HG02970 (cell line): Measurements from ENCODE around the gene OPTC.
"Not testable (repeated sequence)": the region's sequence is repeated elsewhere in the genome, so short reads cannot be mapped to it uniquely, and the experiment has no call there.

Source experiments
- ATAC-seq: cut with Tn5 transposase; IDR thresholded peaks from one replicate; pipeline ENCODE4 v1.9.1; 2021; ENCODE audit warnings: mild to moderate bottlenecking, moderate library complexity, moderate number of reproducible peaks; ENCODE audit not compliant: unreplicated experiment, low FRiP score

Gene OPTC

DNA sequence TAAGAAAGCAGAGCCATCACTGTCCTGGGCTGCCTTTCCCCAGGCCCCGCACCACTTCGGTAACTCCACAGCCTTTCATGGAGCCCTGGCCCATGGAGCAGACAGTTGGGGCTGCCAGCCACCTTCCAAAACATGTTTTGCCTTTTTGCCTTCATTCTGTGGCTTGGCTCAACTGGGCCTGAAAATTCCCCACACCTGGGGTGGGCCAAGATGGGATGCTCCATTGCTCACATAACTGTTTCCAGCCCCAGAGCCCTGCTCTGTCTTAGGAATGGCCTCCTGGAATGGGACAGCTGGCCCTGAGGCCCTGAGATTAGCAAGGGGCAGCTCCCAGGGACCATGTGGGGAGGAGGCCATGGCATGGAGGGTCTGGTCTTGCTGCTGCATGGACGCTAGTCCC lies 29.2 kb upstream of the OPTC start:
- ATAC-seq, result no peak

GRCh38 chr1:203465146-203465798 lies 28.7 kb upstream of the OPTC start:
- ATAC-seq, result no peak

GRCh38 chr1:203465948-203466347 lies 28.0 kb upstream of the OPTC start:
- no peak for ATAC-seq

DNA sequence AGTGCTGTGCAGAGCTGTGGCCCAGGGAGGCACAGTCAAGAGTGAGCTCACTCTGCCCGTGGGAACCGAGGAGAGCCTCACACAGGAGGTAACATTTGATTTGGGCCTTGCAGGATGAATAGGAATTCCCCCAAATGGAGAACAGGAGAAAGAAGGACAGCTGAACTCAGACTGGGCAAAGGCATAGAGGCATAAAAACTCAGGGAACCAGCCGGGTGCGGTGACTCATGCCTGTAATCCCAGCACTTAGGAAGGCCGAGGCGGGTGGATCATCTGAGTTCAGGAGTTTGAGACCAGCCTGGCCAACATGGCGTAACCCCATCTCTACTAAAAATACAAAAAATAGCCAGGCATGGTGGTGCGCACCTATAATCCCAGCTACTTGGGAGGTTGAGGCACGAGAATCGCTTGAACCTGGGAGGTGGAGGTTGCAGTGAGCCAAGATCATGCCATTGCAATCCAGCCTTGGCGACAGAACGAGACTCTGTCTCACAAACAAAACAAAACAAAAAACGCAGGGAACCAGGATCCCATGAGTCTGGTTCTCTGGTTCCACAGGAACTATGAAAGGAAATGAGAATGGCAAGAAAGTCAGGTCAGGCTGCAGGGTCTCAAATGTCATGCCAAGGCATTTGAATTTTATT lies 26.9 kb upstream of the OPTC start:
- ATAC-seq, result not testable (repeated sequence)

- no peak for ATAC-seq
Observed at GRCh38 chr1:203467550-203467921, 26.4 kb upstream of the OPTC start.

- no peak for ATAC-seq
Observed at GRCh38 chr1:203468326-203468725, 25.6 kb upstream of the OPTC start.

DNA sequence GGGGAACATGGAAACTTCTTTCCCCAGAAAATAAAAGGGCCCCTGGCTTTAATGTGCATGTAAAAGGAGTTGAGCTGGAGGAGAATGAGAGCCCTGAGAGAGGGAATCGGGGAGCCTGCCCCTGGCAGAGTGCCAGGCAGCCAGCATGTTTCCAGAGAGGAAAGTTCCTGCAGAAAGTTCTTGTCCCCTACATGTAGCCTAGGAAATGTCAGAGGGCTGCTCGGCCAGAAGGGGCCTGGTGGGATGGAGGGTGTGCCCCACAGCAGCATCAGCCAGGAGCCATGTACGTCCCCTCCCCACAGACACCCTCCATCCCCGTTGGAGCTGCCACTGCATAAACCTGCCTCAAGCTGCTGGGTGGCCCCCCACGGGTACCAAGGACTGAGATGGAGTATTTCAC lies 23.7 kb upstream of the OPTC start:
- ATAC-seq, result no peak

- no peak for ATAC-seq
Observed at GRCh38 chr1:203471841-203472240, 22.1 kb upstream of the OPTC start.

DNA sequence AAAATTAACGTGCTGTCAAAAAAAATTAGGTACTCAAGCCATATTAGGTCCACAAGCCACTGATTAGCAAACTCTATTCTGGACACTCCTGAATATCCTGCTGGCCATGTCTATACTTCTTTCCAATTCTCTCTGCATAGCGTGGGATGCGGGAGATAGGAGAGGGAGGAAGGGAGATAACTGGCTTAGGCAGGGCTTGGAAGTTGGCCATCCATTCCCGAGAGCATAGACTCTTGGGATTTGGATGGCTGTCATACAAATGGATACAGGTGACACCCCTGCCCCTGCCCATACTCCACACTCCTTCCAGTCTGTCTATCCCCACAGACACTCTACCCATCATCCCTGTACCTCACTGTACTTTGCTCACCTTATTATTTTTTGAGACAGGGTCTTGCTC lies 20.7 kb upstream of the OPTC start:
- ATAC-seq, result no peak

GRCh38 chr1:203473781-203474305 lies 20.1 kb upstream of the OPTC start:
- no peak for ATAC-seq

GRCh38 chr1:203475012-203475981 lies 18.7 kb upstream of the OPTC start, which contains the start of gene PRELP:
TSS of gene PRELP (plus strand) at chr1:203475806. CDS start at chr1:203483185, 7,379 bp downstream.
- no peak for ATAC-seq

DNA sequence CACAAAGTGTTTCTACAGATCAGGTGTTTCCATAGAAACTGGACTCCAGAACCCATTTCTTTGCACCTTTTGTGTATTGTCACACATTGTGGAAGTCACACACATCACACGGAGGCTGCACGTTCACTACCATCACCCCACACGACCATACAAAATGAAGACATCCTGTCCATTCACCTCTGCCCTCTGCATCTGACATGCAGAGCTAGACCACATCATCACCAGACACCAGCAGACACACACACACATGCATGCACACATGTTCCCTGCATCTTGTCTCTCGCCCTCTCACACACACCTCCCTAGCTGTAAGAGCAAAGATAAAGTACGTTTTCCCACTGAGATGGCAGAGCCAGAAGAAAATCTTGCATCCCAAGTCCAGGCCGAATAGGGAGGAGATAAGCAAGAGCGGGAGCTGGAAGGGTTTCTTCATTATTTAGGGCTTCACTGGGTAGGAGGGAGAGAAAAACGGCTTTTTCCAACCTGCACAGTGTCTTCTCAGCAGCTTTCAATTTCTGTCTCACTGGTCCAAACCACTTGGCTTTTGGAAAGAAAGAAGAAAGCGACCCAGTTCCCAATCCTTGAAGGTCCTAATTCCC lies 17.6 kb upstream of the OPTC start:
- ATAC-seq, result no peak

DNA sequence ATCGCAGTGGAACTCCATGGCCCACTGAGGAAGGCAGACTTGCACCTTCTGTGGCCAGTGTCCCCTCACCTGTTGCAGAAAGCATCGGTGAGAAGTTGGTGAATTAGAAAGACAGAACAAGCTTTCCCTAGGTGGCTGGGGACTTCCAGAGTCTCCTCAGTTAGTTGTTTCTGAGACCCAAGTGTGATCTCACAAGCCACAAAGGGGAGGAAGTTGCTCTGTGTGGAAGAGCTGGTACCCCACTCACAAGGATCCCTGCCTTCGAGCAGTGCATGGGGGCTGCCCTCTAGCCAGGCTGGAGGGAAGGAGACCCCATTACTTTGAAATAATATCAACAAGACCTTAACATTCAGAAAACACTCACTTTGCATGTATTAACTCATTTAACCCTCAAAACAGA lies 16.2 kb upstream of the OPTC start:
- ATAC-seq, result no peak

DNA sequence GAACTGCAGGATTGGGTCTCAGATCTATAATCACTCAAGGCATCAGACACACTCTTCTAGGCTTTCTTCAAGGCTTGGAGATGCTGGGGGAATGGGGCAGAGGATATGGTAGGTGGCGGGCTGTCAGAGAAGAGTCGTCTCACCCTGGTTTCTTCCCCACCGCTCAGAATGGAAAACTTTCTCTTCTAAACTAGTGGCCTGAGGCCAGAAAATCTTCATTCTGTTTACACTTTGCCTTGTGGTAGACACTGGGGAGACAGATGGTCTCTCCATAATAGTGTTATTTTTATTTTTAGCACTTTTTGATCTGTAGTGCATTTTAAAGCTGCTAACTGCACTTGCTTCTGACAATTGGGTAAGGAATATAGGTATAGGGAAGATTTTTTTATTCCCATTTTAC lies 15.7 kb upstream of the OPTC start:
- no peak for ATAC-seq

GRCh38 chr1:203478986-203479385 lies 15.0 kb upstream of the OPTC start:
- ATAC-seq, result no peak

DNA sequence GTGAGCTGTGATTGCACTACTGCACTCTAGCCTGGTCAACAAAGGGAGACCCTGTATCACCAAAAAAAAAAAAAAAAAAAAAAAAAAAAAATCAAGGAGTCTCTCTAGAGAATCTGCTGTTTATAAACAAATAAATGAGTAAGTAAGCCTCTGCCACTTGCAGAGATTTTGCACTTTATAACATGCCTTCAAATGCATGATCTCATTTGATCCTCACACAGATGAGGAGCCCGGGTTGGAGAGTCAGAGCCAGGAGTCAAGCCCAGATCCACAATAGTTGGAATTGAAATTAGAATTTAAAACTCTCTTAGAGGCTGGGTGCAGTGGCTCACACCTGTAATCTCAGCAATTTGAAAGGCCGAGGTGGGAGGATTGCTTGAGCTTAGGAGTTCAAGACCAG lies 14.3 kb upstream of the OPTC start:
- ATAC-seq, result no peak

DNA sequence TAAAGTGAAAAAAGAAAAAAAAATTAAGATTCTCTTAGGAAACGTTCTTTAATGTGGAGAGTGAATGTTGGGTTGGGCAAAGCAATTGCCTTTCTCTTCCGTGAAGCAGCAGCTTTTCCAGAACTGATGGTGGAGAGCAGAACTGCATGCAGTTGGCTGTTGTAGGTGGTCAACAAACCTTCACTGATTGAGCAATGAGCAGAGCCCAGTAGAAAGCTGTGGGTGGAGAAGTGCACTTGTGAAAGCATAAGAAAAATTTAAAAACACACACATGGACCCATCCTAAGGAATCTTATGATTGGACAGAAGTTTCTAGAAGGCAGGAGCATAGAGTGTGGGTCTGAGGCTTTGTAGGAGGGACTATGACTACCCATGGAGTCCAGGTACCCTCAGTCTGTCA lies 13.9 kb upstream of the OPTC start:
- no peak for ATAC-seq

DNA sequence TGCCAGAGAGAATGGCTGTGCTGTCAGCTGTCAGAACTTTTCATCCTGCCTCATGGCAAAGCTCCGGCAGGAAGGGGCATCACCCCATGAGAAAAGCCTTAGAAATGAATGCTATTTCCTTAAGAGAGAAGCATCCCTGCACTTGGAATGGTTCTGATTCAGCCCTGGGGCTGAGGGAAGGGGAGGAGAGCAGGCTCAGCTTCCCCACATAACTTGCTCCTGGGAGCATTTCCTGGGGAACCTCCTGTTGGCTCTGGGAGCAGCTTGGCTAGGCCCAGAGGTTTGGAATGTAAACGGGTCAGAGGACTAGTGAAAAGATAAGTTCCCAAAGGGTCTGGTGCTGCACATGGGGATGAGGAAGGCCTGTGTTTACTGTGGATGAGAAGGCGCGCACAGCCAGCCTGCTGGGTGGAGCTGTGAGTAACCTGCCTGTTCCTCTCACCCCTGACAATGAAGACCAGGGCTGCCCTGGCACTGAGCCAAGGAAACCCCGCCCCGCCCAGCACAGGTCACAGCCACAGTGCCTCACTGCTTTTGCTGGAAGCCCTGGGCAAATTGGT lies 13.3 kb upstream of the OPTC start:
- no peak for ATAC-seq

DNA sequence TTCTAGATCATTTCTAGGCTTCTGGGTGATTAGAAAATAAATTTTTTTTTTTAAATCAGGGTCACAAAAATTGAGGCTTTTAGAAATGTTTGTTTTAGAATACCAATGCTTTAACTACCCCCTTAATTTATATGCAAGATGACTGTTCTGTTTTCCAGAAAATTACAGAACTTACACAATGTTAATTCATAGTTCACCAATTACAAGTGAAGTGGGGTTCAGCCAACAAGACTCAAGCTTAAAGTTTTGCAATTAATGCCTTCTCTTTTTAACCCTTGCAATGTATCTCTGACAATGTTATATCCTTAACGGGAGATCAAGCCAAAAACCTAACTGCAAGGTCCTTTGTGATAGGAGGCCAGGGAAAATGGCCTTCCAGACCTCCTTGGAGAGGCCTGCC lies 12.8 kb upstream of the OPTC start:
- no peak for ATAC-seq

DNA sequence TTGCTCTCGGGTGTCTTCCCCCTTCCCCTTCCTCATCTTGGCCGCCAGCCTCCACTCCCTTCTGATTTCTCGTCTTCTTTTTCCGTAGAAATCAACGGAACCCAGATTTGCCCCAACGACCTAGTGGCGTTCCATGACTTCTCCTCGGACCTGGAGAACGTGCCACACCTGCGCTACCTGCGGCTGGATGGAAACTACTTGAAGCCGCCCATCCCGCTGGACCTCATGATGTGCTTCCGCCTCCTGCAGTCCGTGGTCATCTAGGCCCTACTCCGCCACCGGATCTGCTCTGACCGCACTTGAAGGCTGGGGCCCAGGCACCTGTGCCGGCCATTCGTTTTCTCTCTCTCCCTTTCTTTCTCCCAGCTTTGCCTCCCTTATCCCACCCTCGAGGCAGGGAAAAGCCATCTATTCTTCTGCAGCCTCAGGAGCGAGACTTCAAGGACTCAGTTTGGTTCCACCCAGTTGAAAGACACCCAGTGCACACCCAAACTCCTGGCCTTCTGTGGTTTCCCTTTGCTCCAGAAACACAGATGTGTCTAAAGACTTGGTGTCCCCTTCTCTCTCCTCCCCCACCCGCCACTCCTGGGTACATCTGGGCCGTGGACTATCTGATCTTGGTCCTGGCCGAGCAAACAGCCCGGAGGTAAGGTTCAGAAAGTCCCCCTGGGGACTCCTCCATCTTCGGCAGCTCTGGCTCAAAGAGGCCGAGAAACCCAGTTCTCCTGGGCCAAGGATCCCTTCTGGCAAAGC lies 7.2 kb upstream of the OPTC start:
- no peak for ATAC-seq
